ENCODE measurements around the gene SH3RF2.
A peak's percentile ranks its signal among the peaks of the same experiment; 100 is the strongest.

The SH3RF2 gene

DNA sequence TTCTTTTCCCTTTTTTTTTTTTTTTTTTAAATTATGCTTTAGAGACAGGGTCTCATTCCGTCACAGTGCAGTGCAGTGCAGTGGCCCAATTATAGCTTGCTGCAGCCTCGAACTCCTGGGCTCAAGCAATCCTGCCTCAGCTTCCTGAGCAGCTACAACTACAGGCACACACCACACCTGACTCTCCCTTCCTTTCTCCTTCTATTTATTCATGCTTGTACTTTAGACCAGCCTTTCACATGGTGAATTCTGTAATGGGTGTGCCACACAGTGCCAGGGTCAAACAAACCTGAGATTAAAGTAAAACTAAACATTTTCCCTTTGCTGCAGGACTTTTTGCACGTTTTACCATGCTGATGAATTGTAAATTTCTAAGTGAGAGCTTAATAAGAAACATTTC lies 8.0 kb downstream of the SH3RF2 start:
- intact Hi-C loops (cut with DNase I; ENCODE audit: low total_unique reads), result no loop called here
- Histone ChIP-seq H3K36me3 (no peaks in the 10 kb centered on the region), H3K4me3 (no peak overlapping the region), H3K4me1 (peaks cover 0 to 13% (median 9%) of the 10 kb centered on the region in 4 donors), H3K27ac (no peak overlapping the region), H3K9me3 (no peaks in the 10 kb centered on the region), H3K27me3 (no peaks in the 10 kb centered on the region)
- DNase-seq, result no peak
- TF ChIP-seq, protein P1, sequence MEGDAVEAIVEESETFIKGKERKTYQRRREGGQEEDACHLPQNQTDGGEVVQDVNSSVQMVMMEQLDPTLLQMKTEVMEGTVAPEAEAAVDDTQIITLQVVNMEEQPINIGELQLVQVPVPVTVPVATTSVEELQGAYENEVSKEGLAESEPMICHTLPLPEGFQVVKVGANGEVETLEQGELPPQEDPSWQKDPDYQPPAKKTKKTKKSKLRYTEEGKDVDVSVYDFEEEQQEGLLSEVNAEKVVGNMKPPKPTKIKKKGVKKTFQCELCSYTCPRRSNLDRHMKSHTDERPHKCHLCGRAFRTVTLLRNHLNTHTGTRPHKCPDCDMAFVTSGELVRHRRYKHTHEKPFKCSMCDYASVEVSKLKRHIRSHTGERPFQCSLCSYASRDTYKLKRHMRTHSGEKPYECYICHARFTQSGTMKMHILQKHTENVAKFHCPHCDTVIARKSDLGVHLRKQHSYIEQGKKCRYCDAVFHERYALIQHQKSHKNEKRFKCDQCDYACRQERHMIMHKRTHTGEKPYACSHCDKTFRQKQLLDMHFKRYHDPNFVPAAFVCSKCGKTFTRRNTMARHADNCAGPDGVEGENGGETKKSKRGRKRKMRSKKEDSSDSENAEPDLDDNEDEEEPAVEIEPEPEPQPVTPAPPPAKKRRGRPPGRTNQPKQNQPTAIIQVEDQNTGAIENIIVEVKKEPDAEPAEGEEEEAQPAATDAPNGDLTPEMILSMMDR (IDR thresholded peaks at IDR 0.05), result no peak

DNA sequence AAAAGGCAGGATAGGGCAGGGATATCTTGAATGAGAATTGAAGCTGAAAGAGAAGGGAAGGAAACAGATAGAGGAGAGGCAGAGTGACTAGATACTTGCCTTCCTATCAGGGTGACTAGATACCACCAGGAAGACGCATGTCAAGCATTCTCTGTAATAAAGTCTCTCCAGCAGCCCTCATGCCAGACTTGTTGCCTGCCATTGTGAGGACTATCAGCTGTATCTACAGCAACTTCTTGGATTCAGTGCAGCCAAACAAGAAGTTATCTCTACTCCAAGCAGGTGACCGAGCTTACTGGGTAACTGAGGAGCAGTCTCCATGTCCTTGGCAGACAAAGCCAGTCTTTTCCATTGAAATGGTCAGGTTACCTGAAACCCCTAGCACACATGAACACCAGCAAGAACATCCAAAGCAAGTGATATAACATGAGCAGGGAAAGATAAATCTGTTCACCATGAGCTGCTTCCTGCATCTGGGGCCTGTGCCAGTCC lies 9.3 kb downstream of the SH3RF2 start:
- Histone ChIP-seq H3K4me1 (peaks cover 0 to 11% (median 4%) of the 10 kb centered on the region in 4 donors), H3K27me3 (no peaks in the 10 kb centered on the region), H3K27ac (peak overlapping the region; percentile 16 to 20), H3K9me3 (no peaks in the 10 kb centered on the region), H3K4me3 (no peak overlapping the region), H3K36me3 (no peaks in the 10 kb centered on the region)
- intact Hi-C loops (cut with DNase I; ENCODE audit: low total_unique reads), result no loop called here
- no peak for DNase-seq
- TF ChIP-seq, protein P1 (IDR thresholded peaks at IDR 0.05), result no peak

DNA sequence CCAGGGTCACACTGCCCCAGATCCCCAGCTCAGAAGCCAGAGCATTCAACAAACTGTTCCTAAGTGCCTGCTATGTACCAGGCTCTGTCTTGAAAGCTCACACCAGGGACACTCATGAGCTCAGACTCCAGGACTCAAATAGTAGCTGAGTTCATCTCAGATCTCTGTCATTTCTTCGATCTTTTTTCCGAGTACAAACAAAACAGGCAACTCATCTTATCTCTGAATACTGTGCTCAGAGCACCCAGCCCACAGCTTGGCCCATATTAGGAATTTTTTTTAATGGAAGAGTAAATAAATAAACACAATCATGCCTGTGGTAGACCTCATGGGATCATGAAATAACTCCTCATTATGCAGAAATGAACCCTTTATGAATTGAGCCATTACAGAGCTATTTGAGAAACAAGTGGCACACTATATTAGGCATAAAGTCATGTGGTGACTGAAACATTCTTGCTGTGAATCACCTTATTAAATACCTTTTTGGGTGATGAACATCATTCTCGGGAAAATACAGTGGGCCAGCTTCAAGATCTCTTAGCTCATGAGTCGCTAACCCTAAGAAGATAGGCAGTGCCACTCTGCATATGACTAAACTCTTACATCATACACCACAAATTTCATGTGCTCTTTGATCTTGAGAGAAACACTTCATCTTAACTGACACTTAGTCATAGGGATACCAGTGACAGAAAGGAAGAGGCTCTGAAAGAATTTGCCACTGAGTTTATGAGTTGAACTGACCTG lies 9.9 kb downstream of the SH3RF2 start:
- DNase-seq, result no peak
- intact Hi-C loops (cut with DNase I; ENCODE audit: low total_unique reads), result no loop called here
- Histone ChIP-seq H3K27me3 (no peaks in the 10 kb centered on the region), H3K4me1 (peaks cover 0 to 11% (median 2%) of the 10 kb centered on the region in 4 donors), H3K9me3 (no peaks in the 10 kb centered on the region), H3K27ac (peak overlapping the region; percentile 16 to 20), H3K4me3 (no peak overlapping the region), H3K36me3 (no peaks in the 10 kb centered on the region)
- TF ChIP-seq, protein P1 (IDR thresholded peaks at IDR 0.05), result no peak

DNA sequence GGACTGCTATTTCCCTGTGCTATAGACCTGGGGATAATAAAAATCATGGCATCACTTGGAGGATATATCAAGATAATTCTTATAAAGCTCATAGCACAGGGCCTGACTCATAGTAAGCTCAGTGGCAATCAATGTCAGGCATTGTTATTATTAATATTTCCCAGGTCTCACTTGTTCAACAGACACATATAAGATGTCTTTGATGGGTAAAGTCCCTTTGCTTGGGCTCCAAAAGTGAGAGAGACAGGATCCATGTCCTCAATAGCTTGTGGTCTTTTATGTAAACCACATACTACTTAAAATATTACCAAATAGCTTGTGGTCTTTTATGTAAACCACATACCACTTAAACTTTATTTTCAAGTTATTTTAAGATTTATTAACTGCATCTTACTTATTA lies 11.2 kb downstream of the SH3RF2 start:
- intact Hi-C loops (cut with DNase I; ENCODE audit: low total_unique reads), result no loop called here

DNA sequence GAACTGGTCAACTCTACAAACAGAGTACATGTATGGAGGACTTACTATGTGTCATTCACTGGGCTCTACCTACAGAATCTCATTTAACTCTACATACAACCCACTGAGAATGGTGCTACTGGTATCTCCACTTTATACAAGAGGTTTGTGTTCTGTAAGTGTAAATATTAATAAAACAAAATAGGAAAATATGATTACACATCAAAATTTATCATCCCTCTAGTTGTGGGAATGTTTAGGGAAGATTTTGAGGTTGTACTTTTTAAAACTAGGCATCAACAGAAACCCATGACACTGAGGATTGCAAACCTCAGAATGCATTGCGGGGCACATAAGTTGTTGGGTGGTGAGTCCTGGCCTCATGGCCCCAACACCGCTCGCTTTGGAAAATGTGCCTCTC lies 11.7 kb downstream of the SH3RF2 start:
- intact Hi-C loops (cut with DNase I; ENCODE audit: low total_unique reads), result no loop called here
- no peak overlapping the region for H3K4me3 ChIP-seq
- TF ChIP-seq, protein P1 (IDR thresholded peaks at IDR 0.05), result no peak
- H3K27ac ChIP-seq, result no peak overlapping the region
- no peaks in the 10 kb centered on the region for H3K36me3 ChIP-seq
- H3K27me3 ChIP-seq, result no peaks in the 10 kb centered on the region
- no peaks in the 10 kb centered on the region for H3K9me3 ChIP-seq
- peaks cover 0 to 11% (median 2%) of the 10 kb centered on the region in 4 donors for H3K4me1 ChIP-seq
- DNase-seq, result no peak

More for the DNA sequence above, 11.2 kb downstream of the SH3RF2 start:
- Histone ChIP-seq H3K9me3 (no peaks in the 10 kb centered on the region), H3K36me3 (no peaks in the 10 kb centered on the region), H3K4me3 (no peak overlapping the region), H3K27ac (no peak overlapping the region), H3K27me3 (no peaks in the 10 kb centered on the region), H3K4me1 (peaks cover 0 to 11% (median 2%) of the 10 kb centered on the region in 4 donors)
- TF ChIP-seq, protein P1 (IDR thresholded peaks at IDR 0.05), result no peak
- no peak for DNase-seq
